ENCODE data around the gene NEDD8. TPM values are rescaled to one million over a fixed set of nuclear protein-coding genes. Genes with fewer than 3 reads are reported as not detected.
A peak's percentile ranks its signal among the peaks of the same experiment; 100 is the strongest.

Gene NEDD8
- total RNA-seq, 1 experiment from 2014 or later, result 178 TPM

GRCh38 chr14:24179294-24179960, 52.7 kb downstream of the NEDD8 start:
- Histone ChIP-seq H3K79me2 (ENCODE audit: insufficient read depth, low read length) (no peaks in the 10 kb centered on the region), H4K20me1 (ENCODE audit: insufficient read depth) (no peaks in the 10 kb centered on the region), H3K4me3 (replicated peaks in 1 of 2; ENCODE audit: low read depth in 1 of 2, low read length in 2 of 2) (no peak overlapping the region), H2AFZ (ENCODE audit: low read depth, low read length, poor library complexity, severe bottlenecking) (no peak overlapping the region), H3K4me2 (ENCODE audit: low read length) (no peak overlapping the region), H3K36me3 (ENCODE audit: control insufficient read depth in 1 of 2, insufficient read depth in 2 of 2, low read length in 2 of 2) (peaks cover 25 to 32% of the 10 kb centered on the region in 2 experiments; a peak in 3 of 4 replicates), H3K27ac (ENCODE audit: low read depth, low read length) (no peak overlapping the region), H3K27me3 (ENCODE audit: insufficient read depth, low read length) (no peaks in the 10 kb centered on the region), H3K9me3 (ENCODE audit: control insufficient read depth in 1 of 2, insufficient read depth in 1 of 2, low read depth in 1 of 2, low read length in 2 of 2) (no peaks in the 10 kb centered on the region), H3K4me1 (ENCODE audit: control insufficient read depth in 1 of 2, insufficient read depth in 2 of 2, low read length in 2 of 2) (no peaks in the 10 kb centered on the region), H3K9me2 (ENCODE audit: insufficient read depth) (no peaks in the 10 kb centered on the region), H3K9ac (ENCODE audit: low read length) (no peak overlapping the region)
- TF ChIP-seq POLR2A (IDR thresholded peaks at IDR 0.05; ENCODE audit: borderline replicate concordance, extremely low read depth, insufficient read depth, insufficient read length), result no peak
- TF ChIP-seq ZFX (IDR thresholded peaks at IDR 0.05), result no peak
- TF ChIP-seq YY1 (IDR thresholded peaks at IDR 0.05; ENCODE audit: extremely low read depth, insufficient replicate concordance, low read depth, low read length), result no peak
- TF ChIP-seq ELF1 (IDR thresholded peaks at IDR 0.05; ENCODE audit: borderline replicate concordance, low read depth), result no peak
- no peak for TF ChIP-seq CTCF (IDR thresholded peaks at IDR 0.05 in 2 of 3, conservative IDR thresholded peaks at IDR 0.05 in 1 of 3; ENCODE audit: borderline replicate concordance in 1 of 3, insufficient read depth in 1 of 3, low read depth in 2 of 3, low read length in 2 of 3)
- no peak for TF ChIP-seq POLR2AphosphoS5 (IDR thresholded peaks at IDR 0.05; ENCODE audit: low read depth, low read length)
- TF ChIP-seq SIN3A (IDR thresholded peaks at IDR 0.05; ENCODE audit: low read depth), result no peak
- TF ChIP-seq MAX (IDR thresholded peaks at IDR 0.05), result no peak
- TF ChIP-seq RAD21 (IDR thresholded peaks at IDR 0.05; ENCODE audit: low read depth), result no peak
- TF ChIP-seq ZNF274 (IDR thresholded peaks at IDR 0.05; ENCODE audit: low read depth, low read length), result no peak
- TF ChIP-seq JUND (IDR thresholded peaks at IDR 0.05), result no peak
- TF ChIP-seq ZBTB33 (IDR thresholded peaks at IDR 0.05; ENCODE audit: extremely low read depth, insufficient replicate concordance, low read length), result no peak
- TF ChIP-seq SP1 (IDR thresholded peaks at IDR 0.05; ENCODE audit: low read depth), result no peak
- TF ChIP-seq EGR1 (IDR thresholded peaks at IDR 0.05; ENCODE audit: low read depth), result no peak
- TF ChIP-seq CBX3 (IDR thresholded peaks at IDR 0.05; ENCODE audit: low read depth), result no peak
- TF ChIP-seq FOSL1 (IDR thresholded peaks at IDR 0.05; ENCODE audit: low read depth), result no peak
- TF ChIP-seq ATF3 (IDR thresholded peaks at IDR 0.05), result no peak
- TF ChIP-seq CEBPB (IDR thresholded peaks at IDR 0.05; ENCODE audit: low read depth), result no peak
- TF ChIP-seq TCF7L2 (IDR thresholded peaks at IDR 0.05; ENCODE audit: borderline replicate concordance, extremely low read depth, insufficient read depth, insufficient read length), result no peak
- no peak for TF ChIP-seq EZH2 (IDR thresholded peaks at IDR 0.05)
- RAD21 ChIA-PET (ENCODE audit: low non-redundant PET in 1 of 2, low total read pairs in 2 of 2, uncharacterized antibody in 2 of 2, unreplicated experiment in 2 of 2), result no interaction called here
- intact Hi-C loops (cut with micrococcal nuclease), result no loop called here
- no peak for DNase-seq (ENCODE audit: low read depth, low spot score)
- POLR2A ChIA-PET, result interaction anchor here (1.0 to 1.4 kb wide), 2 partner anchors 18 to 33 kb away, joined by 3 to 5 read pairs; partner anchors contain the start of genes IRF9 and PSME2
- no TSS peak for BruUV-seq (replicated peaks)
- ATAC-seq, result peak; percentile 20; the same call in 1 of the 2 replicates
- CTCF ChIA-PET, result interaction anchor here (2.2 kb wide), 1 partner anchor 18 kb away, joined by 5 read pairs; the partner anchor contains the start of gene IRF9

Measured in HCT116 (cell line).